Skeletal muscle cell (primary cell): ENCODE results near the gene CRACDL.

Experiments
- DNase-seq: peaks from one replicate; pipeline ENCODE4 v3.0.0-alpha.2; 2010; ENCODE audit warnings: low read depth
- H3K4me3 ChIP-seq: 2 replicates; pipeline ENCODE4 v1.5.1; 2011; ENCODE audit warnings: low read depth, mild to moderate bottlenecking, control low read depth, low read length, moderate library complexity

Gene CRACDL, protein sequence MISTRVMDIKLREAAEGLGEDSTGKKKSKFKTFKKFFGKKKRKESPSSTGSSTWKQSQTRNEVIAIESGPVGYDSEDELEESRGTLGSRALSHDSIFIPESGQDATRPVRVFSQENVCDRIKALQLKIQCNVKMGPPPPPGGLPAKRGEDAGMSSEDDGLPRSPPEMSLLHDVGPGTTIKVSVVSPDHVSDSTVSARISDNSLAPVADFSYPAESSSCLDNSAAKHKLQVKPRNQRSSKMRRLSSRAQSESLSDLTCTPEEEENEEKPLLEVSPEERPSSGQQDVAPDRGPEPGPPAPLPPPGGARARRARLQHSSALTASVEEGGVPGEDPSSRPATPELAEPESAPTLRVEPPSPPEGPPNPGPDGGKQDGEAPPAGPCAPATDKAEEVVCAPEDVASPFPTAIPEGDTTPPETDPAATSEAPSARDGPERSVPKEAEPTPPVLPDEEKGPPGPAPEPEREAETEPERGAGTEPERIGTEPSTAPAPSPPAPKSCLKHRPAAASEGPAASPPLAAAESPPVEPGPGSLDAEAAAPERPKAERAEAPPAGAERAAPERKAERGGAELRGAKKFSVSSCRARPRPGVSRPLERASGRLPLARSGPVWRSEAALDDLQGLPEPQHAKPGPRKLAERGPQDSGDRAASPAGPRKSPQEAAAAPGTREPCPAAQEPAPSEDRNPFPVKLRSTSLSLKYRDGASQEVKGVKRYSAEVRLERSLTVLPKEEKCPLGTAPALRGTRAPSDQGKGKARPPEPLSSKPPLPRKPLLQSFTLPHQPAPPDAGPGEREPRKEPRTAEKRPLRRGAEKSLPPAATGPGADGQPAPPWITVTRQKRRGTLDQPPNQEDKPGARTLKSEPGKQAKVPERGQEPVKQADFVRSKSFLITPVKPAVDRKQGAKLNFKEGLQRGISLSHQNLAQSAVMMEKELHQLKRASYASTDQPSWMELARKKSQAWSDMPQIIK

DNA sequence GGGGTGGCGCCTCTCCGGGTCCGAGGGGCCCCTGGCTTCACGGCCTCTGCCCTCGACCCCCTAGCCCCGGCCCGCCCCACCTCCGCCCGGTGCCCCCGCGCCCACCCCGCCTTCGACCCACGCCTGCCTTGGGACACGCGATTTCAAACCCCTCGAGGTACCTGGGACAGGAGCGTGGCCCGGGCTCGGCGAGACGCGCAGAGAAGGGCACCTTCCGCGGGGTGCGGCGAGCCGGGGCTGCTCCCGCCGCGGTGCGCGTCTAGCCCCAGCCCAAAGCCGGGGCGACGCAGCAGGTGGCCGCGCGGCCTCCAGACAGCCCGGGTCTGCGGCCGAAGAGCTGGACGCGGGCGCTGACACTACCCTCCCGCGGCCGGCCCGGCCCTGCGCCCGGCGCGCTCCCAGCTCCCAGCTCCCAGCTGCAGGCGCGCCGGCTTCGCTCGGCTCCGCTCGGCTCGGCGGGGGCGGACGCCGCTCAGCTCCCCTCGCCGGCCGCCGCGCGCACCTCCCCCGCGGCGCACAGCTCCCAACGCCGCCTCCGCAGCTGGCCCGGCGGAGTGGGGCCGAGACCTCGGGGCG is at the start of gene CRACDL:
Gene CRACDL, minus strand, starts transcription at position 449 of the 576 bp plus-strand sequence. CDS start 89,425 bp downstream, outside the sequence.
- H3K4me3 ChIP-seq, result peak within 1 kb of the TSS; percentile 51
- DNase-seq, result no peak

GRCh38 chr2:98975611-98976010 is 39.6 kb upstream of the CRACDL start:
- H3K4me3 ChIP-seq, result no peak overlapping the region
- DNase-seq, result no peak

DNA sequence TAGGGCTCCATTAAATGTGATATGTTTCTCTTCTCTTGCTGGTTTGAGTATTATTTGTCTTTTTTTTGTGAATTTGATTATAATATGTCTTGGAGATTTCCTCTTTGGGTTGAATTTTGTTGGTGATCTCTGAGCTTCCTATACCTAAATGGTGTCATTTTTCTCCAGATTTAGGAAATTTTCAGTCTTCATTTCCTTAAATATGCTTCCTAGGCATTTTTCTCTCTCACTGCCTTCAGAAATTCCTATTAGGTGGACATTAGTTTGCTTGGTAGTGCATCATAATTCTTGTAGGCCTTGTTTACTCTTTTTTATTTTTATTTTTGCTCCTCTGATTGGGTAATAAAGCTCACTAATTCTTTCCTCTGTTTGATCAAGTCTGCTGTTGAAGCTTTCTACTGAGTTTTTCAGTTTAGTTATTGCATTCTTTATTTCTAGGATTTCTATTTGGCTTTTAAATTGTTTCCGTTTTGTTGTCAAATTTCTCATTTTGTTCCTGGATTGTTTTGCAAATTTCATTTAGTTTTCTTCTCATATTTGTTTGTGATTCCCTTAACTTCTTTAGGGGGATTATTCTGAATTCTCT is 36.6 kb upstream of the CRACDL start:
- DNase-seq, result no peak
- H3K4me3 ChIP-seq, result no peak overlapping the region

- no peak overlapping the region for H3K4me3 ChIP-seq
- DNase-seq, result no peak
Measured at GRCh38 chr2:98959810-98960507, 23.9 kb upstream of the CRACDL start.

- no peak overlapping the region for H3K4me3 ChIP-seq
- no peak for DNase-seq
Measured at GRCh38 chr2:98952966-98953365, 16.9 kb upstream of the CRACDL start.

- no peak for DNase-seq
- no peak overlapping the region for H3K4me3 ChIP-seq
Measured at GRCh38 chr2:98948956-98949739, 13.1 kb upstream of the CRACDL start.

- H3K4me3 ChIP-seq, result no peak overlapping the region
- no peak for DNase-seq
Measured at GRCh38 chr2:98947554-98947953, 11.5 kb upstream of the CRACDL start.

DNA sequence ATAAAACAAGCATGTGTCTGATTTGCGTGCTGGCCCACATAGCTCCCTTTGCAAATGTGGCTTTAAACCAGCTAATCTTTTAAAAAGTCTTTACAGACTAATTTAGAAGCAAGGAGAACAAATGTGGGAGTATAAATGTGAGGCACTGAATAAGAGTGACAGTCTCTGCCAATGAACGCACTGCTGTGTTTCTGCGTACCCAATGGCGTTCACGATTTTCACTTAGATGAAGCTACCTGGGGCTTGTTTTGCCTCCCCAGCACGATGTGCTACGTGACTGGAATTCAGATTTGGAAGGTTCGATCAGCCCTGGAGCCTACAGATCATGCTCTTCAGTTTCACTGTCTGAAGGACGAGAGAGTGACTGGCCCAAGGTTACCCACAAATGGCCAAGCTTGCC is 10.8 kb upstream of the CRACDL start:
- H3K4me3 ChIP-seq, result no peak overlapping the region
- no peak for DNase-seq

DNA sequence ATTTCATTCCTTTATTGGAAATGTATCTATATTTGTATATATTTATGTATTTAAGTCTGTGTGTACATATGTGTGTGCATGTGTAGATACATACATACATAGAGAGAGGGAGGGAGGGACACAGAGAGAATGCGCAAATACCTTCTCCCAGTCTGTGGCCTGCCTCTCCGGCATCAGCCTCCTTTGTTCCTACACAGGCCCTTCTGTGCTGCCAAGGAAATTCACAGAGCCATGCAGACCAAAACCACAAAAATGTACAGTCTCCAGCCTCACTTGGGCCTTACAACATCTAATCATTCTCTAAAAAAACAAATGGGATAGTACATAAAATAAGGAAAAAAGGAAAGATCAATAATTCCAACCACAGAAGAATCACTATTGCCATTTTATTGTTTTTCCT is 8.8 kb upstream of the CRACDL start:
- peak; percentile 35 for DNase-seq

DNA sequence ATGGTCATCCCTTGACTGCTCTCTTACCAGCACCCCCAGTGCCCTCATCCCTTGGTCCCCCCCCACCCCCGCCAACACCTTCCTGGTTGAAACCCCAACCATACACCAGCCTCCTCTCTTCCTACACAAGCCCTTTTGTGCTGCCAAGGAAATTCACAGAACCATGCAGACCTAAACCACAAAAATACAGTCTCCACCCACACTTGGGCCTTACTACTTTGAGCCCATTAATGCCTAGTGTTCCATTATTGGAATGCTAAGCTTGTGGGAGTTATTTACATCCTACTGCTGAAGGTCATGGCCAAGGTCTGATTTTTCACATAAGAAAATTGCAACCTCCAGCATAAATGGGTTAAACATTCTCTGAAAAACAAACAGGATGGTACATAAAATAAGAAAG is 4.1 kb upstream of the CRACDL start:
- no peak for DNase-seq
- H3K4me3 ChIP-seq, result no peak overlapping the region

More for the DNA sequence above, 8.8 kb upstream of the CRACDL start:
- H3K4me3 ChIP-seq, result no peak overlapping the region

- no peak overlapping the region for H3K4me3 ChIP-seq
- DNase-seq, result no peak
Measured at GRCh38 chr2:98937906-98938305, 1.9 kb upstream of the CRACDL start.

DNA sequence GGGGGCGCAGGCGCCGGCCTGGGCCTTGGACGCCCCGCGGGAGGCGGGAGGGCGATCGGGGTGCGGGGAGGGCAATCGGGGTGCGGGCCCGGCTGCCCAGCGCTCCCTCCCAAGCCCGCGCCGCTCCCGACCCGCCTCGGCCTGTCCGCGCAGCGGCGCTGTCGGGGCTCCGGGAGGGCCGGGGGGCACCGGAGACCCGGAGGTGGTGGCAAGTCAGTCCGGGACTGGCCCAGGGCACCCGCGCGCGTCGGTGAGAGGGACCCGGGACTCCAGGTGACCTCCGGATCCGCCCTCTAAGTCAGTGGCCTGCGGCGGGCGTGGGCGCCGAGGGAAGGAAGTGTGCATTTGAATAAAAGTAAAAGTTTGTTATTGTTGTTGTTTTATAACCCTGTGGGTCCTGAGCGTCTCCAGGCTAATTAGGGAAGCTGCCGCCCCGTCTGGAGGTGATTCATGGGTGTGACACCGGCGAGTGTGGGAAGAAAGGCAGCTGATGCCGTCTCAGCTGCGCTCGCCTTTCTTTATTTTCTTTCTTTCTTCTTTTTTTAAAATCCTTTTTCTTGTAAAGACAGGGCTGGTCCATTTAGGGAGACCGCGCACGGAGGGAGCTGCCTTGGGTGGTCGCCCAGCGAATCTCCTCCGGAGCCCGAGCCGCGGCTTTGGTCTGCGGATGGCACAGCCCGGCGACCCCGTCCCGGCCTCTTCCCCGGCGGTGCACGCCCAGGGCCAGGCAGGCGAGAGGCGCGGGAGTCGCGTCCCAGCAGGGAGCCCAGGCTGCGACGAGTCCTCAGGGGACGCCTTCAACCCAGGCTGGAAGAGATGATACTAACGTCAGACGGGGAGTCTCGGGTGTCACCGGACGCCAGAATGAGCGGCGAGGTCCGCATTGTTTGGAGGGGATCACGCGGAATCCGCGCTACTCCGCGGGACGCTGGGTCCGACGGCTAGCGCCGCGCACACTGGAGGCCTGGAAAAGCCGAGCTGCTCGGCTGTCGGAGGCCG is 627 bp upstream of the CRACDL start:
- DNase-seq, result no peak
- H3K4me3 ChIP-seq, result peak overlapping the region; percentile 51

- DNase-seq, result no peak
- H3K4me3 ChIP-seq, result peak overlapping the region; percentile 51
Measured at GRCh38 chr2:98935111-98935770, 784 bp downstream of the CRACDL start.

GRCh38 chr2:98932778-98933343 is 3.2 kb downstream of the CRACDL start:
- DNase-seq, result no peak
- H3K4me3 ChIP-seq, result no peak overlapping the region

- DNase-seq, result no peak
- H3K4me3 ChIP-seq, result no peak overlapping the region
Measured at GRCh38 chr2:98932164-98932563, 3.9 kb downstream of the CRACDL start.

GRCh38 chr2:98931596-98931995 is 4.4 kb downstream of the CRACDL start:
- H3K4me3 ChIP-seq, result no peak overlapping the region
- DNase-seq, result no peak
